Measurements from ENCODE around the gene RPTOR.

GRCh38 chr17:80804466-80804865, 259.8 kb downstream of the RPTOR start:
- TF ChIP-seq POLR2A (IDR thresholded peaks at IDR 0.05) (no peak), CTCF (IDR thresholded peaks at IDR 0.05) (no peak), POLR2AphosphoS5 (IDR thresholded peaks at IDR 0.05) (no peak), EP300 (IDR thresholded peaks at IDR 0.05) (no peak)

Measured in upper lobe of left lung (tissue), 4 donors.